ENCODE measurements around the gene OR10A4. TPM values are rescaled to one million over a fixed set of nuclear protein-coding genes. Genes with fewer than 3 reads are reported as not detected.

The OR10A4 gene
- total RNA-seq, 1 experiment from 2014 or later: not detected

DNA sequence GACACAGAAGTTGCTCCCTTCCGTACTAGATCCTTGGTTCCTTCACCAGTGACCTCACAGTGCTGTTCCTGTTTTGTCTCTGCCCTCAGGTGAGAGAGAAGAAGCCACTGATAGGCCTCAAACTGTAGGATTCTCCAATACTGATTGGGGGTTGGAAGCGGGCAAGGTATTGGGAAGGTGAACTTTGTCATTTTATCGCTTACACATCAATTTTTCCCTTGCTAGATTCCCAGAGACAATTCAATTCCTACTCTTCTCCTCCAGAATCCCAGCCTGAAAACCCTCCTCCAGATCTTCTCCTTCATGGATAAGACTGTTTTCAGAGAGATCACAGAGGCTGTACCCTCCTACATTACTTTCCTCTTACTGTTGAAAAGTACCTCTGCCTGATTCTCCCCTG lies 35.0 kb downstream of the OR10A4 start:
- Histone ChIP-seq H3K9me3 (ENCODE audit: low read length) (no peaks in the 10 kb centered on the region), H3K4me1 (ENCODE audit: insufficient read depth, low read length) (no peaks in the 10 kb centered on the region), H4K20me1 (ENCODE audit: low read length) (no peaks in the 10 kb centered on the region), H3K27ac (ENCODE audit: low read length) (no peak overlapping the region), H3K36me3 (ENCODE audit: low read depth, low read length) (no peaks in the 10 kb centered on the region), H3F3A (ENCODE audit: low read length, unreplicated experiment) (no peaks in the 10 kb centered on the region), H2AFZ (ENCODE audit: low read length) (no peak overlapping the region), H3K79me2 (ENCODE audit: low read length) (no peaks in the 10 kb centered on the region), H3K27me3 (ENCODE audit: low read length) (no peaks in the 10 kb centered on the region), H3K9me2 (replicated peaks; ENCODE audit: low read length) (no peaks in the 10 kb centered on the region), H3K4me2 (ENCODE audit: low read length) (no peak overlapping the region), H3K4me3 (ENCODE audit: low read length) (no peak overlapping the region), H3K9ac (ENCODE audit: low read length) (no peak overlapping the region)
- CTCF ChIA-PET: no interaction called here
- ATAC-seq (no peak), DNase-seq (no peak)
- intact Hi-C loops (cut with micrococcal nuclease): no loop called here
- no TSS peak for BruUV-seq (replicated peaks)
- TF ChIP-seq EZH2 (IDR thresholded peaks at IDR 0.05; ENCODE audit: low read length, unreplicated experiment): no peak
- TF ChIP-seq, protein P1, sequence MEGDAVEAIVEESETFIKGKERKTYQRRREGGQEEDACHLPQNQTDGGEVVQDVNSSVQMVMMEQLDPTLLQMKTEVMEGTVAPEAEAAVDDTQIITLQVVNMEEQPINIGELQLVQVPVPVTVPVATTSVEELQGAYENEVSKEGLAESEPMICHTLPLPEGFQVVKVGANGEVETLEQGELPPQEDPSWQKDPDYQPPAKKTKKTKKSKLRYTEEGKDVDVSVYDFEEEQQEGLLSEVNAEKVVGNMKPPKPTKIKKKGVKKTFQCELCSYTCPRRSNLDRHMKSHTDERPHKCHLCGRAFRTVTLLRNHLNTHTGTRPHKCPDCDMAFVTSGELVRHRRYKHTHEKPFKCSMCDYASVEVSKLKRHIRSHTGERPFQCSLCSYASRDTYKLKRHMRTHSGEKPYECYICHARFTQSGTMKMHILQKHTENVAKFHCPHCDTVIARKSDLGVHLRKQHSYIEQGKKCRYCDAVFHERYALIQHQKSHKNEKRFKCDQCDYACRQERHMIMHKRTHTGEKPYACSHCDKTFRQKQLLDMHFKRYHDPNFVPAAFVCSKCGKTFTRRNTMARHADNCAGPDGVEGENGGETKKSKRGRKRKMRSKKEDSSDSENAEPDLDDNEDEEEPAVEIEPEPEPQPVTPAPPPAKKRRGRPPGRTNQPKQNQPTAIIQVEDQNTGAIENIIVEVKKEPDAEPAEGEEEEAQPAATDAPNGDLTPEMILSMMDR (conservative IDR thresholded peaks at IDR 0.05; ENCODE audit: low read depth, low read length): no peak
- TF ChIP-seq EZH2phosphoT487 (IDR thresholded peaks at IDR 0.05; ENCODE audit: borderline replicate concordance, low read length): no peak
- POLR2A ChIA-PET (ENCODE audit: unreplicated experiment): no interaction called here

DNA sequence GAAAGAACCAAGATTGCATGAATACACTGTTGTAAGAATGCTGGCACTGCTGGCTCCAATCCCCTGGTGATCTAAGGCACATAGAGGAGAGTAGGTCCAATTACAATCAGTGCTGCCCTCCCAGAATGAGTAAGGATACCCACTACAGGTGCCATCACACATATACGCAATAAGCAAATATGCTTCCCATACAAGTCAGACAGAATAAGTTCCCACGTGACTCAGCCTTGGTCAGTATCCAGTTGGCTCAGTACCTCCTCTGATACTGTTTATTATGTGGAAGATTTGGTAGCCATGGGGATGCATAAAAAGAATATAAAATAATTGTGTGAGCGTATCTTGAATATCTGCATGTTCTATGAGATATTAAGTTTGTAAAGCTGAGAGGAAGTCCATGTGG lies 35.5 kb downstream of the OR10A4 start:
- no TSS peak for BruUV-seq (replicated peaks)
- TF ChIP-seq, protein P1 (conservative IDR thresholded peaks at IDR 0.05; ENCODE audit: low read depth, low read length): no peak
- TF ChIP-seq EZH2phosphoT487 (IDR thresholded peaks at IDR 0.05; ENCODE audit: borderline replicate concordance, low read length): no peak
- no peak for TF ChIP-seq EZH2 (IDR thresholded peaks at IDR 0.05; ENCODE audit: low read length, unreplicated experiment)
- H3K36me3 ChIP-seq (ENCODE audit: low read depth, low read length): no peaks in the 10 kb centered on the region
- H3K4me2 ChIP-seq (ENCODE audit: low read length): no peak overlapping the region
- intact Hi-C loops (cut with micrococcal nuclease): no loop called here
- H4K20me1 ChIP-seq (ENCODE audit: low read length): no peaks in the 10 kb centered on the region
- H3K9ac ChIP-seq (ENCODE audit: low read length): no peak overlapping the region
- H2AFZ ChIP-seq (ENCODE audit: low read length): no peak overlapping the region
- no peaks in the 10 kb centered on the region for H3K9me2 ChIP-seq (replicated peaks; ENCODE audit: low read length)
- H3K27me3 ChIP-seq (ENCODE audit: low read length): no peaks in the 10 kb centered on the region
- H3K9me3 ChIP-seq (ENCODE audit: low read length): no peaks in the 10 kb centered on the region
- POLR2A ChIA-PET (ENCODE audit: unreplicated experiment): no interaction called here
- CTCF ChIA-PET: no interaction called here
- no peak overlapping the region for H3K4me3 ChIP-seq (ENCODE audit: low read length)
- H3K4me1 ChIP-seq (ENCODE audit: insufficient read depth, low read length): no peaks in the 10 kb centered on the region
- no peaks in the 10 kb centered on the region for H3F3A ChIP-seq (ENCODE audit: low read length, unreplicated experiment)
- H3K79me2 ChIP-seq (ENCODE audit: low read length): no peaks in the 10 kb centered on the region
- H3K27ac ChIP-seq (ENCODE audit: low read length): no peak overlapping the region
- no peak for ATAC-seq
- DNase-seq: peak; percentile 39

DNA sequence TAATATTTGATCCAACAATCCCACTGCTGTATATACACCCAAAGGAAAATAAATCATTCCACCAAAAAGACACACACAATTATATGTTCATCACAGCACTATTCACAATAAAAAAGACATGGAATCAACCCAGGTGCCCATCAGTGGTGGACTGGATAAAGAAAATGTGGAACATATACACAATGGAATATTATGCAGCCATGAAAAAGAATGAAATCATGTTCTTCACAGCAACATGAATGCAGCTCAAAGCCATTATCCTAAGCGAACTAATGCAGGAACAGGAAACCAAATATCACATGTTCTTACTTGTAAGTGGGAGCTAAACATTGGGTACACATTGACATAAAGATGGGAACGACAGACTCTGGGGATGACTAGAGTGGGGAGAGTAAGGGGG lies 43.3 kb downstream of the OR10A4 start:
- DNase-seq (no peak), ATAC-seq (no peak)
- no peaks in the 10 kb centered on the region for H3F3A ChIP-seq (ENCODE audit: low read length, unreplicated experiment)
- no peak overlapping the region for H3K4me3 ChIP-seq (ENCODE audit: low read length)
- no peaks in the 10 kb centered on the region for H4K20me1 ChIP-seq (ENCODE audit: low read length)
- no peak overlapping the region for H2AFZ ChIP-seq (ENCODE audit: low read length)
- BruUV-seq (replicated peaks): no TSS peak
- H3K27ac ChIP-seq (ENCODE audit: low read length): no peak overlapping the region
- POLR2A ChIA-PET (ENCODE audit: unreplicated experiment): no interaction called here
- no peaks in the 10 kb centered on the region for H3K36me3 ChIP-seq (ENCODE audit: low read depth, low read length)
- TF ChIP-seq EZH2 (IDR thresholded peaks at IDR 0.05; ENCODE audit: low read length, unreplicated experiment) (no peak), EZH2phosphoT487 (IDR thresholded peaks at IDR 0.05; ENCODE audit: borderline replicate concordance, low read length) (no peak)
- TF ChIP-seq, protein P1 (conservative IDR thresholded peaks at IDR 0.05; ENCODE audit: low read depth, low read length): no peak
- no peaks in the 10 kb centered on the region for H3K9me2 ChIP-seq (replicated peaks; ENCODE audit: low read length)
- H3K9ac ChIP-seq (ENCODE audit: low read length): no peak overlapping the region
- no peaks in the 10 kb centered on the region for H3K79me2 ChIP-seq (ENCODE audit: low read length)
- no peak overlapping the region for H3K4me2 ChIP-seq (ENCODE audit: low read length)
- intact Hi-C loops (cut with micrococcal nuclease): no loop called here
- no peaks in the 10 kb centered on the region for H3K27me3 ChIP-seq (ENCODE audit: low read length)
- no peaks in the 10 kb centered on the region for H3K4me1 ChIP-seq (ENCODE audit: insufficient read depth, low read length)
- no peaks in the 10 kb centered on the region for H3K9me3 ChIP-seq (ENCODE audit: low read length)
- CTCF ChIA-PET: interaction anchor here (0.6 kb wide), 1 partner anchor 91 kb away, joined by 5 read pairs; no protein-coding TSS in a partner anchor
